ENCODE data around the gene ANKS6. TPM values are rescaled to one million over a fixed set of nuclear protein-coding genes. Genes with fewer than 3 reads are reported as not detected.

Gene ANKS6
- total RNA-seq, 1 experiment from 2014 or later: 18.0 TPM

- DNase-seq: no peak
- H4K20me1 ChIP-seq (ENCODE audit: insufficient read depth, low read depth, low read length): peaks cover 8% of the 10 kb centered on the region; the same call in 1 of the 2 replicates
- no peaks in the 10 kb centered on the region for H3K9me2 ChIP-seq (replicated peaks; ENCODE audit: insufficient read depth, low read length)
- no peak overlapping the region for H3K9ac ChIP-seq (ENCODE audit: low read length)
- H3K4me2 ChIP-seq (ENCODE audit: low read depth, low read length, poor library complexity, severe bottlenecking): no peak overlapping the region
- no peak overlapping the region for H2AFZ ChIP-seq (ENCODE audit: low read length)
- H3K27ac ChIP-seq (ENCODE audit: low read length): no peak overlapping the region
- peaks cover 10% of the 10 kb centered on the region for H3K4me1 ChIP-seq (ENCODE audit: low read length)
- H3K79me2 ChIP-seq (ENCODE audit: low read length): peaks cover 8% of the 10 kb centered on the region; the same call in 1 of the 2 replicates
- H3K4me3 ChIP-seq (ENCODE audit: low read length): no peak overlapping the region
- H3K27me3 ChIP-seq (ENCODE audit: low read length): no peaks in the 10 kb centered on the region
- no peaks in the 10 kb centered on the region for H3K9me3 ChIP-seq (ENCODE audit: low read length)
- H3K36me3 ChIP-seq (ENCODE audit: insufficient read depth, low read length): peaks cover 7% of the 10 kb centered on the region; the same call in 1 of the 2 replicates
Observed at GRCh38 chr9:98784831-98785806, 11.2 kb downstream of the ANKS6 start.

GRCh38 chr9:98783518-98784226, 12.7 kb downstream of the ANKS6 start:
- Histone ChIP-seq H4K20me1 (ENCODE audit: insufficient read depth, low read depth, low read length) (0 out of 2 replicates have a peak, but pooled peaks cover 5% of the 10 kb centered on the region), H3K79me2 (ENCODE audit: low read length) (peaks cover 6% of the 10 kb centered on the region; the same call in 1 of the 2 replicates), H3K27me3 (ENCODE audit: low read length) (no peaks in the 10 kb centered on the region), H3K4me1 (ENCODE audit: low read length) (peaks cover 10% of the 10 kb centered on the region), H3K4me2 (ENCODE audit: low read depth, low read length, poor library complexity, severe bottlenecking) (no peak overlapping the region), H3K36me3 (ENCODE audit: insufficient read depth, low read length) (peaks cover 2% of the 10 kb centered on the region; the same call in 1 of the 2 replicates), H3K9ac (ENCODE audit: low read length) (no peak overlapping the region), H3K9me3 (ENCODE audit: low read length) (no peaks in the 10 kb centered on the region), H2AFZ (ENCODE audit: low read length) (no peak overlapping the region), H3K9me2 (replicated peaks; ENCODE audit: insufficient read depth, low read length) (no peaks in the 10 kb centered on the region), H3K4me3 (ENCODE audit: low read length) (no peak overlapping the region), H3K27ac (ENCODE audit: low read length) (no peak overlapping the region)
- DNase-seq: no peak

GRCh38 chr9:98781588-98782383, 14.6 kb downstream of the ANKS6 start:
- no peak overlapping the region for H3K9ac ChIP-seq (ENCODE audit: low read length)
- H3K4me2 ChIP-seq (ENCODE audit: low read depth, low read length, poor library complexity, severe bottlenecking): no peak overlapping the region

GRCh38 chr9:98780059-98780749, 16.2 kb downstream of the ANKS6 start:
- Histone ChIP-seq H3K4me1 (ENCODE audit: low read length) (peaks cover 7% of the 10 kb centered on the region; the same call in 1 of the 2 replicates), H3K4me3 (ENCODE audit: low read length) (no peak overlapping the region), H3K27ac (ENCODE audit: low read length) (no peak overlapping the region), H3K4me2 (ENCODE audit: low read depth, low read length, poor library complexity, severe bottlenecking) (no peak overlapping the region), H3K9ac (ENCODE audit: low read length) (no peak overlapping the region), H3K36me3 (ENCODE audit: insufficient read depth, low read length) (no peaks in the 10 kb centered on the region), H2AFZ (ENCODE audit: low read length) (no peak overlapping the region), H3K9me3 (ENCODE audit: low read length) (no peaks in the 10 kb centered on the region), H3K27me3 (ENCODE audit: low read length) (no peaks in the 10 kb centered on the region), H3K9me2 (replicated peaks; ENCODE audit: insufficient read depth, low read length) (no peaks in the 10 kb centered on the region), H4K20me1 (ENCODE audit: insufficient read depth, low read depth, low read length) (0 out of 2 replicates have a peak, but pooled peaks cover under 1% of the 10 kb centered on the region), H3K79me2 (ENCODE audit: low read length) (no peaks in the 10 kb centered on the region)
- no peak for DNase-seq

More at GRCh38 chr9:98781588-98782383, 14.6 kb downstream of the ANKS6 start:
- Histone ChIP-seq H3K27me3 (ENCODE audit: low read length) (no peaks in the 10 kb centered on the region), H3K4me1 (ENCODE audit: low read length) (peaks cover 10% of the 10 kb centered on the region), H3K9me3 (ENCODE audit: low read length) (no peaks in the 10 kb centered on the region), H4K20me1 (ENCODE audit: insufficient read depth, low read depth, low read length) (0 out of 2 replicates have a peak, but pooled peaks cover 4% of the 10 kb centered on the region), H3K4me3 (ENCODE audit: low read length) (no peak overlapping the region), H3K79me2 (ENCODE audit: low read length) (0 out of 2 replicates have a peak, but pooled peaks cover 4% of the 10 kb centered on the region), H2AFZ (ENCODE audit: low read length) (no peak overlapping the region), H3K27ac (ENCODE audit: low read length) (no peak overlapping the region), H3K9me2 (replicated peaks; ENCODE audit: insufficient read depth, low read length) (no peaks in the 10 kb centered on the region), H3K36me3 (ENCODE audit: insufficient read depth, low read length) (no peaks in the 10 kb centered on the region)
- DNase-seq: no peak

GRCh38 chr9:98778711-98779530, 17.4 kb downstream of the ANKS6 start:
- Histone ChIP-seq H3K9me3 (ENCODE audit: low read length) (no peaks in the 10 kb centered on the region), H3K79me2 (ENCODE audit: low read length) (no peaks in the 10 kb centered on the region), H2AFZ (ENCODE audit: low read length) (no peak overlapping the region), H3K4me3 (ENCODE audit: low read length) (no peak overlapping the region), H3K27me3 (ENCODE audit: low read length) (no peaks in the 10 kb centered on the region), H3K9ac (ENCODE audit: low read length) (no peak overlapping the region), H3K9me2 (replicated peaks; ENCODE audit: insufficient read depth, low read length) (no peaks in the 10 kb centered on the region), H3K4me1 (ENCODE audit: low read length) (peaks cover 2% of the 10 kb centered on the region; the same call in 1 of the 2 replicates), H3K4me2 (ENCODE audit: low read depth, low read length, poor library complexity, severe bottlenecking) (no peak overlapping the region), H3K27ac (ENCODE audit: low read length) (no peak overlapping the region), H3K36me3 (ENCODE audit: insufficient read depth, low read length) (no peaks in the 10 kb centered on the region), H4K20me1 (ENCODE audit: insufficient read depth, low read depth, low read length) (no peaks in the 10 kb centered on the region)
- DNase-seq: no peak

- H3K4me3 ChIP-seq (ENCODE audit: low read length): no peak overlapping the region
- no peaks in the 10 kb centered on the region for H3K27me3 ChIP-seq (ENCODE audit: low read length)
- H3K36me3 ChIP-seq (ENCODE audit: insufficient read depth, low read length): peaks cover 1% of the 10 kb centered on the region; the same call in 1 of the 2 replicates
- no peak overlapping the region for H3K27ac ChIP-seq (ENCODE audit: low read length)
- no peak overlapping the region for H2AFZ ChIP-seq (ENCODE audit: low read length)
- no peak overlapping the region for H3K9ac ChIP-seq (ENCODE audit: low read length)
- no peaks in the 10 kb centered on the region for H3K9me3 ChIP-seq (ENCODE audit: low read length)
- peaks cover 2% of the 10 kb centered on the region; the same call in 1 of the 2 replicates for H3K4me1 ChIP-seq (ENCODE audit: low read length)
- no peak for DNase-seq
- H3K79me2 ChIP-seq (ENCODE audit: low read length): no peaks in the 10 kb centered on the region
- H4K20me1 ChIP-seq (ENCODE audit: insufficient read depth, low read depth, low read length): no peaks in the 10 kb centered on the region
- H3K4me2 ChIP-seq (ENCODE audit: low read depth, low read length, poor library complexity, severe bottlenecking): no peak overlapping the region
- H3K9me2 ChIP-seq (replicated peaks; ENCODE audit: insufficient read depth, low read length): no peaks in the 10 kb centered on the region
Observed at GRCh38 chr9:98778251-98778650, 18.1 kb downstream of the ANKS6 start.

GRCh38 chr9:98777618-98778017, 18.7 kb downstream of the ANKS6 start:
- H4K20me1 ChIP-seq (ENCODE audit: insufficient read depth, low read depth, low read length): no peaks in the 10 kb centered on the region
- H3K4me3 ChIP-seq (ENCODE audit: low read length): no peak overlapping the region
- no peak overlapping the region for H3K27ac ChIP-seq (ENCODE audit: low read length)
- H3K9me2 ChIP-seq (replicated peaks; ENCODE audit: insufficient read depth, low read length): no peaks in the 10 kb centered on the region
- no peak overlapping the region for H3K4me2 ChIP-seq (ENCODE audit: low read depth, low read length, poor library complexity, severe bottlenecking)
- no peaks in the 10 kb centered on the region for H3K79me2 ChIP-seq (ENCODE audit: low read length)
- H3K36me3 ChIP-seq (ENCODE audit: insufficient read depth, low read length): peaks cover 8% of the 10 kb centered on the region; the same call in 1 of the 2 replicates
- no peaks in the 10 kb centered on the region for H3K27me3 ChIP-seq (ENCODE audit: low read length)
- H2AFZ ChIP-seq (ENCODE audit: low read length): no peak overlapping the region
- peaks cover 2% of the 10 kb centered on the region; the same call in 1 of the 2 replicates for H3K4me1 ChIP-seq (ENCODE audit: low read length)
- no peak overlapping the region for H3K9ac ChIP-seq (ENCODE audit: low read length)
- H3K9me3 ChIP-seq (ENCODE audit: low read length): no peaks in the 10 kb centered on the region
- no peak for DNase-seq
